Upper lobe of right lung (tissue), 1 donor: ENCODE measurements around the gene BOLA3. TPM values are rescaled to one million over a fixed set of nuclear protein-coding genes. Genes with fewer than 3 reads are reported as not detected.

Experiments used
- ATAC-seq: fragments of 200-7000 bp; cut with Tn5 transposase; one replicate; pipeline ENCODE4 v1.9.1; 2020; ENCODE audit warnings: mild to moderate bottlenecking, moderate library complexity
- DNase-seq: peaks from one replicate; pipeline ENCODE4 v3.0.0-alpha.2; 2020
- H3K27ac ChIP-seq: fragments of 200-600 bp; one replicate; pipeline ENCODE4 v1.8.0; 2022
- H3K27me3 ChIP-seq: fragments of 200-600 bp; one replicate; pipeline ENCODE4 v1.8.0; 2022; ENCODE audit warnings: mild to moderate bottlenecking
- H3K36me3 ChIP-seq: fragments of 200-600 bp; one replicate; pipeline ENCODE4 v1.8.0; 2022
- H3K4me1 ChIP-seq: fragments of 200-600 bp; one replicate; pipeline ENCODE4 v1.8.0; 2022
- H3K4me3 ChIP-seq: fragments of 200-600 bp; one replicate; pipeline ENCODE4 v1.8.0; 2022; ENCODE audit warnings: mild to moderate bottlenecking
- H3K9me3 ChIP-seq: fragments of 200-600 bp; one replicate; pipeline ENCODE4 v1.8.0; 2022
- intact Hi-C: fragments of 100-400 bp; cut with DNase I; formaldehyde crosslinking; loops from one replicate; pipeline ENCODE4 v1.11.0; 2022
- total RNA-seq: library from RNA; stranded (reverse); fragmentation: NEBNext Ultra II Directional; extraction: Animal tissue kit (Norgen Biotek cat#: 25700); gene quantifications from one replicate; pipeline ENCODE4 v1.2.1, GENCODE V29; 2021
- TF ChIP-seq, protein P1 (sequence below): fragments of 200-600 bp; IDR thresholded peaks from one replicate; pipeline ENCODE4 v1.8.0; 2022; ENCODE audit warnings: antibody characterized with exemption
- donor health status: DM: no; HTN: yes; CAD: no; lungs with severe emphysema.

Gene BOLA3
- total RNA-seq, 1 donor from 2014 or later = 19.5 TPM

- no peak for ATAC-seq
- no peaks in the 10 kb centered on the region for H3K4me1 ChIP-seq
- intact Hi-C loops = no loop called here
Observed at GRCh38 chr2:74162951-74163350, 15.2 kb upstream of the BOLA3 start.

GRCh38 chr2:74155830-74156229, 8.1 kb upstream of the BOLA3 start:
- Histone ChIP-seq H3K36me3 (peaks cover 91% of the 10 kb centered on the region), H3K4me1 (no peaks in the 10 kb centered on the region), H3K27me3 (no peaks in the 10 kb centered on the region), H3K9me3 (no peaks in the 10 kb centered on the region), H3K27ac (no peak overlapping the region), H3K4me3 (no peak overlapping the region)
- DNase-seq (no peak), ATAC-seq (no peak)
- intact Hi-C loops = no loop called here
- TF ChIP-seq, protein P1, sequence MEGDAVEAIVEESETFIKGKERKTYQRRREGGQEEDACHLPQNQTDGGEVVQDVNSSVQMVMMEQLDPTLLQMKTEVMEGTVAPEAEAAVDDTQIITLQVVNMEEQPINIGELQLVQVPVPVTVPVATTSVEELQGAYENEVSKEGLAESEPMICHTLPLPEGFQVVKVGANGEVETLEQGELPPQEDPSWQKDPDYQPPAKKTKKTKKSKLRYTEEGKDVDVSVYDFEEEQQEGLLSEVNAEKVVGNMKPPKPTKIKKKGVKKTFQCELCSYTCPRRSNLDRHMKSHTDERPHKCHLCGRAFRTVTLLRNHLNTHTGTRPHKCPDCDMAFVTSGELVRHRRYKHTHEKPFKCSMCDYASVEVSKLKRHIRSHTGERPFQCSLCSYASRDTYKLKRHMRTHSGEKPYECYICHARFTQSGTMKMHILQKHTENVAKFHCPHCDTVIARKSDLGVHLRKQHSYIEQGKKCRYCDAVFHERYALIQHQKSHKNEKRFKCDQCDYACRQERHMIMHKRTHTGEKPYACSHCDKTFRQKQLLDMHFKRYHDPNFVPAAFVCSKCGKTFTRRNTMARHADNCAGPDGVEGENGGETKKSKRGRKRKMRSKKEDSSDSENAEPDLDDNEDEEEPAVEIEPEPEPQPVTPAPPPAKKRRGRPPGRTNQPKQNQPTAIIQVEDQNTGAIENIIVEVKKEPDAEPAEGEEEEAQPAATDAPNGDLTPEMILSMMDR = no peak

More at GRCh38 chr2:74162951-74163350, 15.2 kb upstream of the BOLA3 start:
- Histone ChIP-seq H3K9me3 (no peaks in the 10 kb centered on the region), H3K4me3 (no peak overlapping the region), H3K27ac (no peak overlapping the region), H3K27me3 (no peaks in the 10 kb centered on the region), H3K36me3 (peaks cover 100% of the 10 kb centered on the region)
- TF ChIP-seq, protein P1 = no peak
- DNase-seq = no peak

GRCh38 chr2:74152954-74153353, 5.2 kb upstream of the BOLA3 start:
- no peaks in the 10 kb centered on the region for H3K9me3 ChIP-seq
- DNase-seq = no peak
- intact Hi-C loops = no loop called here
- TF ChIP-seq, protein P1 = no peak
- no peak overlapping the region for H3K27ac ChIP-seq
- no peak overlapping the region for H3K4me3 ChIP-seq
- no peak for ATAC-seq
- no peaks in the 10 kb centered on the region for H3K4me1 ChIP-seq
- H3K27me3 ChIP-seq = no peaks in the 10 kb centered on the region
- peaks cover 66% of the 10 kb centered on the region for H3K36me3 ChIP-seq

DNA sequence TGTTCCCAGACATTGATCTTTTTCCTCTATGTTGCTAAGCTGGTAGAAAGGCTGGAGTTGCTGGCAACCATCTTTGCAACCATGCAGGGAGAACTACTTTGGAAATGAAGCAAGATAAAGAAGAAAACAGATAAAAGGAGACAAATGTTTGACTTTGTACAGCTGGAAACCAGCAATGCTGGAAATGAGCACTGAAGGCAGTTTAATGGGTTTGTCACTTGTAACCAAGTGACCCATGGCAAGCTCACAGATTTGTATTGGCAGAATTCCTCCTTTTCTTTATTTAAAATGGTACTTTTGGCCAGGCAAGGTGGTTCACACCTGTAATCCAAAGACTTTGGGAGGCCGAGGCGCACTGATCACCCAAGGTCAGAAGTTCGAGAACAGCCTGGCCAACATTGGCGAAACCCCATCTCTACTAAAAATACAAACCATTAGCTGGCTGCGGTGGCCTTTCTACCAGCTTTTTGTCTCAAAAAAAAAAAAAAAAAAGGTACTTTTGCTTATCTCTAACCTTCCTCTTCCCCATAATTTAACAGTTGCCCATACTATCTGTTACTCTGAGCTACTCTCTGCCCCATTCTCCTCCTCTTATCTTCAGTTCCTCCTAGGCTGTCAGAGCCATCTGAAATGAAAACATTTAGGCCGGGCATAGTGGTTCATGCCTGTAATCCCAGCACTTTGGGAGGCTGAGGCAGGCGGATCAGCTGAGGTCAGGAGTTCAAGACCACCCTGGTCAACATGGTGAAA, 2.0 kb upstream of the BOLA3 start:
- peaks cover 34% of the 10 kb centered on the region for H3K36me3 ChIP-seq
- H3K27me3 ChIP-seq = no peaks in the 10 kb centered on the region
- no peak for DNase-seq
- ATAC-seq = no peak
- H3K9me3 ChIP-seq = no peaks in the 10 kb centered on the region
- H3K27ac ChIP-seq = no peak overlapping the region
- intact Hi-C loops = no loop called here
- H3K4me1 ChIP-seq = peaks cover 13% of the 10 kb centered on the region
- H3K4me3 ChIP-seq = no peak overlapping the region
- TF ChIP-seq, protein P1 = no peak

DNA sequence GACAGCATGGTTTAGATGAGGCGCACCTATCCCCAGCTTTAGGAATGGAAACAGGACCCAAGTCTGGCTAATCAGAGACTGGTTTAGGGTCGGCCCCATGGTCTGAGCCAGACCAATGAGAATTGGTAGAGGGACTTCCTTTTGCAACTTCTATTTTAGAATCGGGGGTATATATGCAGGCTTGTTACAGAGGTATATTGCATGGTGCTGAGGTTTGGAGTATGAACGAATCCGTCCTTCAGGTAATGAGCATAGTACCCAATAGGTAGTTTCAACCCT, 1.5 kb upstream of the BOLA3 start:
- Histone ChIP-seq H3K4me1 (peaks cover 13% of the 10 kb centered on the region), H3K9me3 (no peaks in the 10 kb centered on the region), H3K36me3 (peaks cover 29% of the 10 kb centered on the region), H3K27ac (no peak overlapping the region), H3K27me3 (no peaks in the 10 kb centered on the region), H3K4me3 (no peak overlapping the region)
- ATAC-seq (no peak), DNase-seq (no peak)
- TF ChIP-seq, protein P1 = no peak
- intact Hi-C loops = no loop called here
